SU-DHL-6 (cell line): ENCODE data around the gene VSTM2B.

ENCODE experiments used
- H2AFZ ChIP-seq: fragments of 200-600 bp; sonication (generic); 2 replicates; pipeline ENCODE4 v1.6.1; 2014; ENCODE audit warnings: low read depth, mild to moderate bottlenecking, moderate library complexity, mixed read lengths, antibody characterized with exemption, low read length; ENCODE audit not compliant: severe bottlenecking
- H3F3A ChIP-seq: fragments of 200-600 bp; shearing (Covaris generic); 2 replicates; pipeline ENCODE4 v1.6.0; 2016; ENCODE audit warnings: antibody characterized with exemption, mild to moderate bottlenecking; ENCODE audit not compliant: insufficient read depth
- H3K27ac ChIP-seq: fragments of 200-600 bp; sonication (generic); 2 replicates; pipeline ENCODE4 v1.5.1; 2016; ENCODE audit warnings: low read depth, mild to moderate bottlenecking, low read length, moderate library complexity, mixed read lengths
- H3K27me3 ChIP-seq: fragments of 200-600 bp; sonication (generic), shearing (Covaris generic); 2 replicates; pipeline ENCODE4 v1.6.0; 2014; ENCODE audit warnings: mild to moderate bottlenecking, low read length
- H3K36me3 ChIP-seq: fragments of 200-600 bp; sonication (generic); 2 replicates; pipeline ENCODE4 v1.6.1; 2014; ENCODE audit warnings: mild to moderate bottlenecking, low read length, mixed read lengths
- H3K4me2 ChIP-seq: fragments of 300-600, 200-600 bp; shearing (Covaris generic), sonication (generic); 2 replicates; pipeline ENCODE4 v1.6.0; 2014; ENCODE audit warnings: low read length, low read depth, mild to moderate bottlenecking; ENCODE audit not compliant: poor library complexity, severe bottlenecking
- H3K4me3 ChIP-seq: fragments of 200-600 bp; sonication (generic); 2 replicates; pipeline ENCODE4 v1.5.1; 2014; ENCODE audit warnings: antibody characterized with exemption, low read length, mild to moderate bottlenecking, mixed read lengths; ENCODE audit not compliant: insufficient read depth, poor library complexity, severe bottlenecking
- H3K79me2 ChIP-seq: fragments of 200-600 bp; sonication (generic); 2 replicates; pipeline ENCODE4 v1.6.1; 2014; ENCODE audit warnings: mild to moderate bottlenecking, low read length, moderate library complexity; ENCODE audit not compliant: insufficient read depth
- H3K9ac ChIP-seq: fragments of 200-600 bp; sonication (generic); 2 replicates; pipeline ENCODE4 v1.7.0; 2014; ENCODE audit warnings: mild to moderate bottlenecking, low read length
- H3K9me2 ChIP-seq: fragments of 200-600 bp; sonication (generic); replicated peaks from 2 replicates; pipeline ENCODE4 v1.6.1; 2014; ENCODE audit warnings: low read length; ENCODE audit not compliant: insufficient read depth
- H3K9me3 ChIP-seq: fragments of 200-600 bp; sonication (generic); 2 replicates; pipeline ENCODE4 v1.6.1; 2014; ENCODE audit warnings: low read length, mixed read lengths; ENCODE audit not compliant: insufficient read depth
- H4K20me1 ChIP-seq: fragments of 200-600 bp; sonication (generic); 2 replicates; pipeline ENCODE4 v1.6.1; 2014; ENCODE audit warnings: low read depth, mild to moderate bottlenecking, antibody characterized with exemption, low read length, moderate library complexity, mixed read lengths
- EZH2phosphoT487 ChIP-seq: fragments of 200-600 bp; sonication (generic), shearing (Covaris generic); conservative IDR thresholded peaks from 2 replicates; pipeline ENCODE4 v1.6.1; 2018; ENCODE audit warnings: mild to moderate bottlenecking, antibody characterized with exemption, low read length, moderate library complexity, mixed read lengths
- TF ChIP-seq, protein P1 (sequence below): fragments of 200-600 bp; sonication (generic); IDR thresholded peaks from one replicate; pipeline ENCODE4 v1.5.1; 2017; ENCODE audit warnings: antibody characterized with exemption, mild to moderate bottlenecking, low read length, moderate library complexity; ENCODE audit not compliant: insufficient read depth, poor library complexity, severe bottlenecking

VSTM2B gene

DNA sequence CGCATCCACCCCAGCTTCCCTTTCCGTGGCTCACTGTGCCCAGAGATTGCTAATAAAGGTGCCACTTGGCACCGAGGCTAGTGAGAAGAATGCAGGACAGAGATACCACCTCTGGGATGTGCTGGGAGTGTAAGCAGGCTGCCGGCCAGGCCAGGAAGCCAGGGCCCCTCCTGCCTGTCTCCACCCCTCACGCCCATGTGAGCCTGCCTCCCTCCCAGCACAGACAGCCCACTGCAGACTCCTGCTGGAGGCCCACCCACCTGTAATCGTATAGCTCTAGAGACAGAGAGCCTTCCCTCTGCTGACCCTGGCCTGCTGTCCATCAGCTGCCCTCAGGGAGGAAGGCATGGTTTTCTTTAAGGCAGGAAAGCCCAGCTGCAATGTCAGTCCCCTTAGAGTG is 13.9 kb downstream of the VSTM2B start:
- Histone ChIP-seq H3K27me3 (no peaks in the 10 kb centered on the region), H3F3A (no peaks in the 10 kb centered on the region), H3K9ac (no peak overlapping the region), H2AFZ (no peak overlapping the region), H3K4me3 (no peak overlapping the region), H3K4me2 (no peak overlapping the region), H4K20me1 (no peaks in the 10 kb centered on the region), H3K9me2 (no peaks in the 10 kb centered on the region), H3K79me2 (no peaks in the 10 kb centered on the region), H3K36me3 (no peaks in the 10 kb centered on the region), H3K27ac (no peak overlapping the region), H3K9me3 (no peaks in the 10 kb centered on the region)
- TF ChIP-seq, protein P1, sequence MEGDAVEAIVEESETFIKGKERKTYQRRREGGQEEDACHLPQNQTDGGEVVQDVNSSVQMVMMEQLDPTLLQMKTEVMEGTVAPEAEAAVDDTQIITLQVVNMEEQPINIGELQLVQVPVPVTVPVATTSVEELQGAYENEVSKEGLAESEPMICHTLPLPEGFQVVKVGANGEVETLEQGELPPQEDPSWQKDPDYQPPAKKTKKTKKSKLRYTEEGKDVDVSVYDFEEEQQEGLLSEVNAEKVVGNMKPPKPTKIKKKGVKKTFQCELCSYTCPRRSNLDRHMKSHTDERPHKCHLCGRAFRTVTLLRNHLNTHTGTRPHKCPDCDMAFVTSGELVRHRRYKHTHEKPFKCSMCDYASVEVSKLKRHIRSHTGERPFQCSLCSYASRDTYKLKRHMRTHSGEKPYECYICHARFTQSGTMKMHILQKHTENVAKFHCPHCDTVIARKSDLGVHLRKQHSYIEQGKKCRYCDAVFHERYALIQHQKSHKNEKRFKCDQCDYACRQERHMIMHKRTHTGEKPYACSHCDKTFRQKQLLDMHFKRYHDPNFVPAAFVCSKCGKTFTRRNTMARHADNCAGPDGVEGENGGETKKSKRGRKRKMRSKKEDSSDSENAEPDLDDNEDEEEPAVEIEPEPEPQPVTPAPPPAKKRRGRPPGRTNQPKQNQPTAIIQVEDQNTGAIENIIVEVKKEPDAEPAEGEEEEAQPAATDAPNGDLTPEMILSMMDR = no peak
- no peak for TF ChIP-seq EZH2phosphoT487

DNA sequence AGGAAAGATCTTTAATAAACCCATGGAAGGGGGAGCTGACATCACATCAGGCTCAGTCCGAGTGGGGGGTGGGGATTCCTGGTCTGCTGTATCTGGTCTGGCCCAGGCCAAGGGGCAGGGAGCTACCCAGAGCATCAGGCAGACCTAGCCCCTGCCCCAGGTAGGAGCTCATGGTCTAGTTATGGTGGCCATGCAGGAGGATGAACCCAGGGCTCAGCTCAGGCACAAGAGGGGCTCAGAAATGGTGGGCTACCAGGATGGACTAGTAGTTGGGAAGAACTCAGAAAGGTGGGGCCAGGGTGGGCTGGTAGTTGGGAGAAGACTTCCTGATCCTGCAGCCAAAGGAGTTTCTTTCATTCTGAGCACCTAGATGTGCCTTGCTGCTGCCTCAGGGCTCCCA is 14.3 kb downstream of the VSTM2B start:
- Histone ChIP-seq H3K36me3 (no peaks in the 10 kb centered on the region), H4K20me1 (no peaks in the 10 kb centered on the region), H3K79me2 (no peaks in the 10 kb centered on the region), H3K9me2 (no peaks in the 10 kb centered on the region), H2AFZ (no peak overlapping the region), H3K4me3 (no peak overlapping the region), H3K27me3 (no peaks in the 10 kb centered on the region), H3K4me2 (no peak overlapping the region), H3K27ac (no peak overlapping the region), H3K9ac (no peak overlapping the region), H3F3A (no peaks in the 10 kb centered on the region), H3K9me3 (no peaks in the 10 kb centered on the region)
- no peak for TF ChIP-seq EZH2phosphoT487
- TF ChIP-seq, protein P1 = no peak

DNA sequence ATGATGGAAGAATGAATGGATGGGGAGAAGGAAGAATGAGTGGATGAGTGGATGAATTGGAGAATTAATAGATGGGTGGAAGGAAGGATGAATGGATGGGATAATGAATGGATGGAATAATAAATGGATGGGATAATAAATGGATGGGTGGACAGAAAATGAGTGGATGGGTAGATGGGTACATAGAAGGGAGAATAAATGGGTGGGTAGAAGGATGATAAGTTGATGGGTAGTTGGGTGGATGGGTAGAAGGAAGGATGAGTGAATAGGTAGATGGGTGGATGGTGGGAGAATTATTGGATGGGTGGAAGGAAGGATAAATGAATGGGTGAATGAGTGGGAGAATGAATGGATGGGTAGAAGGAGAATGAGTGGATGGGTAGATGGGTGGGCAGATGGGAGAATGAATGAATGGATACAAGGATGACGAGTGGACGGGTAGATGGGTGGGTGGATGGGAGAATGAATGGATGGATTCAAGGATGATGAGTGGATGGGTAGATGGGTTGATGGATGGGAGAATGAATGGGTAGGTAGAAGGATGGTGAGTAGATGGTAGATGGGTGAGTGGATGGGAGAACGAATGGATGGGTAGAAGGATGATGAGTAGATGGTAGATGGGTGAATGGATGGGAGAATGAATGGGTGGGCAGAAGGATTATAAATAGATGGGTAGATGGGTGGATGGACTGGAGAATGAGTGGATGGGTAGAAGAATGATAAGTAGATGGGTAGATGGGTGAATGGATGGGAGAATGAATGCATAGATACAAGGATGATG is 15.9 kb downstream of the VSTM2B start:
- Histone ChIP-seq H3K9ac (no peak overlapping the region), H3K9me2 (no peaks in the 10 kb centered on the region), H3K79me2 (no peaks in the 10 kb centered on the region), H3K27ac (no peak overlapping the region), H3K4me3 (no peak overlapping the region), H3K9me3 (no peaks in the 10 kb centered on the region), H3F3A (no peaks in the 10 kb centered on the region), H4K20me1 (no peaks in the 10 kb centered on the region), H3K4me2 (no peak overlapping the region), H2AFZ (no peak overlapping the region), H3K27me3 (no peaks in the 10 kb centered on the region), H3K36me3 (no peaks in the 10 kb centered on the region)
- no peak for TF ChIP-seq EZH2phosphoT487
- TF ChIP-seq, protein P1 = no peak
